ENCODE measurements around the gene TMEM235.
"Not testable (repeated sequence)": the region's sequence is repeated elsewhere in the genome, so short reads cannot be mapped to it uniquely, and the experiment has no call there.

TMEM235 gene

DNA sequence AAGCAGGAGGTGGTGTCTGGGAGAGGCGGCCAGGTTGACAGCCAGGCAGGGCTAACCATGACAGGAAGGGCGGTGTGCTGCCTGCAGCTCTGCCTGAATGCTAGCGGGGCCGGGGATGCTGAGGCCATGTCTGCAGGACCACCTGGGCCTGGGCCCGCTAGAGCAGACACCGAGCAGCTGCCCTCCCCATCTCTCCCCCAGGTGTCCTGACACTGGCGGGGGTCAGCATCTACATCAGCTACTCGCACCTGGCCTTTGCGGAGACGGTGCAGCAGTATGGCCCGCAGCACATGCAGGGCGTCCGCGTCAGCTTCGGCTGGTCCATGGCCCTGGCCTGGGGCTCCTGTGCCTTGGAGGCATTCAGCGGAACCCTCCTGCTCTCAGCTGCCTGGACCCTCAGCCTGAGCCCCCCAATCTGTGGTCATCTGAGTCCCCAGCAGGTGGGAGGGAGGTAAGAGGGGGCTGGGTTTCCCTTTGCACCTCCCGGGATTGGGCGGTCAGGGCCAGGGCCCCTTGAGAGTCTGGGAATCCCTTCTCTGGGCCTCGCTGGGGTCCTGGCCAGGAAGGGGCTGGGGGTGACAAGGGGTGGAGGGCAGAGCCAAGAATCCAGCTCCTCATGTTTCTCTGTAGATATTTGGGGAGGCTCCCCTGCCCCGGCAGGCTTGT is 7.5 kb downstream of the TMEM235 start:
- no peak for DNase-seq

DNA sequence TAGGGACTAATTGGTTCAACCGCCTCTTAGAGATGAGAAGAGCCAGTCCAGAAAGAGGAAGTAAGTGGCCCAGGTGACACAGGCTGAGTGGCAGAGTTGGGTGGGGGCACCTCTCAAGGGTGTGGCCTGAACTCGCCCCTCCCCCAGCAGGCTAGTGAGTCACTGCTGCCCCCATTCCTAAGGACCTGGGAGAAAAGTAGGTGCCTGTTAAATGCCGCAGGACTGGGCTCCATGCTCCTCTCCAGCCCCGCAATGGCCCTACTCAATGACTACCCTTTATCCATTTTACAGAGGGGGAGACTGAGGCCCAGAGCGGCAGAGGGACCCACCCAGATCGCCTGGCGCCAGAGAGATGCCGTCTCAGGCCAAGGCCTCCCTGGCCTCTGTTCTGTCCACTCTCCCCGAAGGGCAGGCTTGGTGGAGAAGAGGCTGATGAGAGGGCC is 8.1 kb downstream of the TMEM235 start:
- DNase-seq: no peak

DNA sequence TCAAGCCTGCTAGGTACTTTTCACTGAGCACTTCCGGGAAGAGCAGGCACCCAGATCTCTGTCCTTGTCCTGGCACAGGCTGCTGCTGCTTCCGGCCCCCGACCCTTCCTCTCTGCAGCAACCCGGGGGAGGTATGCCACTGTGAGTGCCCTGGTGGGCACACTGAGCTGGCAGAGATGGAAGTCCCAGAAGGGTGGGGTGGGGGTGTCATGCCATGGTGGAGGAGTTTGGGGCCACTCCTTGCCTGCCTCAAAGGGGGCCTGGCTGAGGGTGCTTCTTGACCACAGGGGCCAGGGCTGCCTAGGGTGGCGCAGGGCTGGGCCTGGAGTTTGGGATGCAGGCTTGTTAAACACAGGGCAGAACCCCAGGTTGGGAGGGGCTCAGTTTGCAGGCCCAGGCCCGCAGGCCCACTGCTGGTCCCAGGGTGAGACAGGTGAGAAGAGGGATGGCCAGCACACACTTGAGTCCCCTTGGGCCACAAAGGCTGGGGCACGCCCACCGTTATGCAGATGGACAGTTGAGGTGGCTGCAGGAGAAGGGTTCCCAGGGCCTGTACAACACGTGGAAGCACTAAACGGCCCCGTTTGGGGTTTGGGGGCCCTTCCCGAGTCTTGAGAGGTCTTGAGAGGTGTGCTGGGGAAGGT is 8.7 kb downstream of the TMEM235 start:
- no peak for DNase-seq

DNA sequence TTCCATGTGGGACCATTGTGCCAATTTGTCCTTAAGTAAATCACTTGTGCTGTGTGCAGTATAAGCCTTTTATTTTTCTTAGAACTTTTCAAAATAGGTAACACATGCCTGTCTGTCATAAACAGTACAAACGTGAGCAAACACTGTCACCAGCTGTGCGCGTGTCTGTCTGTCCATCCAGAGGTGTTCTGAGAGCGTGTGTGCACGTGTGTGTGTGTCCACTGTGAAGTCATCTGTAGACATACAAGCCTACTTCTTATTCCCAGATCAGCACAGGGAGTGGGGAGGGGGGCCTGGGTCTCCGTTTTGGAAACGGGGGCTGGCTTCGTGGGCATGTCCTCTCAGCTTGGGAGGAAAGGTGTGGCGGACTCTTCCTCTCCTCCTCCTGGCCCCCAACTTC is 9.4 kb downstream of the TMEM235 start:
- DNase-seq: no peak

DNA sequence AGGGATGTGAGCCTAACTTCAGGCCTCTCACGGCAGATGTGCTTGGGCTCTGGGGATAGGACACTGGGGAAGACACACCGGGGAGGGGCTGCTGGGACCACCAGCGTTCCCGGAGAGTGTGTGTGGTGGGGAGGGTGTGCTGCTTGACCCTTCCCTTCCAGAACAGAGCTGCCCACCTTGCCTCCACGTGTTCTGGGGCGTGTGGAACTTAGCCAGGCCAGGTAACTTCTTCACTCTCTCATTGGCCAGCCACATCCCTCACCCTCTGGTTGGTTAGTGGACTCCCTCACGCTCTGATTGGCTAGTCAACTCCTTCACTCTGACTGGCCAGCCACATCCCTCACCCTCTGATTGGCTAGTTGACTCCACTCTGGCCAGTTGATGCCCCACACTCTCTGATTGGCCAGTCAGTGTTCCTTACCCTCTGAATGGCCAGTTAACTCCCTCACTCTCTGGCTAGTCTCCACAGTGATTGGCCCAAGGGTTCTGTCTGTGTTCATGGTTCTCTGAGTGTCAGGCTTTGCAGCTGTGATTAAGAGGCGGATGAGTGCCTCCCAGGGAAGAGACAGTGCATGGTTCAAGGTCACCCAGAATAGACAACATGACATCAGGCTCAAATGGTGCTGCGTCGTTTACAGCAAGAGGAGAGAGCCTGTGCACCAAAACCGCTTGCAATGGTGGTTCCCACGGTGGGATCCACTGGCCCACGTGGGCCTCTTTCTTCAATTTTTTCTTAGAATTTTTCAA is 10.0 kb downstream of the TMEM235 start:
- DNase-seq: no peak

DNA sequence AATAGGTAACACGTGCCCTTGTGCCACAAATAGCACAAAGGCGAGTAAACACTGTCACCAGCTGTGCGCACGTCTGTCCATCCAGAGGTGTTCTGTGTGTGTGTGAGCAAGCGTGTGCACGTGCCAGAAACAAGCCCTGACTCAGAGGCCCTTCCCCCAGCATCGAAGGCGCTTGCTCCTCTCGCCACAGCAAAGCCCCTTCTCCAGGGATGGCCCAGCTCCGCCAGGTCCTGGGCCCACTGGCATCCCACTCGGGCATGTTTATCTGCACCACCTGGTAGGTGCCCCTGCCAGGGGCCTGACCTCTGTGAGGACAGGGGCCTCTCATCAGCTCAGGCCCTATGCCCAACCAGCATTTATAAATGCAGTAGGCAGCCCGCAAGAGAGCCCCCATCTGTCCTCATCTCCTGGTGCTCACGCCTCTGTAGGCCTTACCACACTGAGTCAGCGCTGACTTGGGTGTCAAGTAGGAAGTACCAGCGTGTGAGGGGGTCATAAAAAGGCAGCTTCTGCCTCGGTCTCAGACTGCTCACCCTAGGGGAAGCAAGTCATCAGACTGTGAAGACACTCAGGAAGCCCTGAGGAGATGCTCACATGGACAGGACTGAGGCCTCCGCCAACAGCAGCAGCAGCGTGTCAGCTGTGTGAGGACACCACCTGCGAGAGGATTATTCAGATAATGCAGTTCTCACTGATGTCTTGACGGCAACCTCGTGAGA is 10.8 kb downstream of the TMEM235 start:
- DNase-seq: no peak

DNA sequence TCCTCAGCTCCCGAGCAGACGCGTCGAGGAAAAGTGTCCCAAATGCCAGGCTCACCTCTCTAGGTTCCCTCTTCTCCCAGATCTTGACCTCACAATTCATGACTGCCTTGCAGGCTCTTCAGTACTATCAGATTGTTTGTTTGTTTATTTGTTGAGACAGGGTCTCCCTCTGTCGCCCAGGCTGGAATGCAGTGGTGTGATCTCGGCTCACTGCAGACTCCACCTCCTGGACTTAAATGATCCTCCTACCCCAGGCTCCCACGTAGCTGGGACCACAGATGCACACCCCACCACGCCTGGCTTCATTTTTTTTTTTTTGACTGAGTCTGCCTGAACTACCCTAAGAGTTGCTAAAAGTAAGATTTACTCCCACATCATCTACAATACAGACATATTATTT is 15.9 kb downstream of the TMEM235 start:
- no peak for DNase-seq

DNA sequence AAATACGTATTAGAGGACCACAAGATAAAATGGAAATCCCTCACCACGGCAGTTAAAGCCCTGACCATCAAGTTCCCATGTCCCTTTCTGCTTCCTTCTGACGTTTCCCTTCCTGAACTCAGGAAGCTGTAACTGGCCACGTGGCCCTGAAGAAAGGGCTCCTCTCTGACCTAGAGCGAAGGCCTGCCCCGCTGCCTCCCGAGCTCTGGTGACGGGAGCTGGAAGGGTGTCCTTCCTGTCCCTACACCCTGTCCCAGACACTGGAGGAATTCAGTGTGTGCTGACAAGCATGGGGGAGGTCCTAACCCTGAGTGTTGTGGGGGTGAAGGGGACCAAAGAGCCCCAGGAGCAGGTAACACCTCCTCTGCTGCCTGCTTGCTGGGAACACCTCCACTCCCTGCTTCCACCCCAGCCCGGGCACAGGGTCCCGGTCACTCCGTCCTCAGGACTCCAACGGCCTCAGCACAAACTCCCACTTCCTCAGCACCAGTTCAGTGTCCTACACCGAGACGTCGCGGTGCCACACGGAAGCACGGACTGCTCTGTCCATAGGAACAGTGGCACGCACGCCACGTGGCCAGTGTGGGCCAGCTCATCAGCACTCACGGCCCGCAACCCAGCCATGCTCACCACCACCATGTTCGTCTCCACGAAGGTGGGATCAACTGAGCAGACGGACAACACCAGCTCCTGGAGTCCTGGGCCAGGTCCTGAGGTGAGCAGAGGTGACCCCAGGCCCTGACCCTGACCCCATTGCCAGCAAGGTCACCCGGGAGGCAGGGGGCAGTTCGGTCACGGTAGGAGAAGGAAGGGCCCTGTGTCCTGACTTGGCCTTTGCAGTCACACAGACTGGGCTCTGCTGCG is 16.9 kb downstream of the TMEM235 start:
- no peak for DNase-seq

DNA sequence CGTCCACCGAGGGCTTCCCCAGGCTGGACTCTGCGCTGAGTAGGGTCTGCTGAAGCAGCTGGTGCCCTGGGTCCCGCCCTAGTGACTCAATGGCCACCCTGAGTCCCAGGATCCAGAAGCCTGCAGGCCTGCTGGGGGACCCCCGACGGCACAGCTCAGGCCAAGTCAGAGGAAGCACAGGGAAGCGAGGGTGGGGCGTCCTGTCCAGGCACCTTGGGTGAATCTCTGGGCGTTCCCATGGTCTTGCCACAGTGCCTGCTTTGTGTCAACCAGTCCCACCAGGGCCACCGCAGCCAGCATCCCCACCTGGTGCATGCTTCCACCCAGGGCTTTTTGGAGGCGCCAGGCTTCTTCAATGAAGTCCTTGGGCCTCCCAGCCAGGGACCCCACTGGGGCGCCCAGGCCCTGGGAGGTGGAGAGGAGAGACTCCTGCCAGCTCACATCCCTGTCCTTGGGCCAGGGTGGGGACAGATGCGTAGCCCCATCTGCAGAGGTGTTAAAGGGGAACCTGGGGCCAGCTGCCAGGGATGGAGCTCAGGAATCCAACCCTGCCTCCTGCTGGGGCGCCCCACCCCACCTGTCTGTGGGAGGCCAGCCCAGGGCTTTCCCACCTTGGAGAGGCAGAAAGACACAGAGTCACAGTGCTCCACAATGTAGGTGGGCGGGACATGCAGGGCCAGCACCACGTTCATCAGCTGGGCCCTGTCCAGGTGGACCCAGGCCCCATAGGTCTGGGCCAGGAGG is 17.8 kb downstream of the TMEM235 start:
- DNase-seq: no peak

DNA sequence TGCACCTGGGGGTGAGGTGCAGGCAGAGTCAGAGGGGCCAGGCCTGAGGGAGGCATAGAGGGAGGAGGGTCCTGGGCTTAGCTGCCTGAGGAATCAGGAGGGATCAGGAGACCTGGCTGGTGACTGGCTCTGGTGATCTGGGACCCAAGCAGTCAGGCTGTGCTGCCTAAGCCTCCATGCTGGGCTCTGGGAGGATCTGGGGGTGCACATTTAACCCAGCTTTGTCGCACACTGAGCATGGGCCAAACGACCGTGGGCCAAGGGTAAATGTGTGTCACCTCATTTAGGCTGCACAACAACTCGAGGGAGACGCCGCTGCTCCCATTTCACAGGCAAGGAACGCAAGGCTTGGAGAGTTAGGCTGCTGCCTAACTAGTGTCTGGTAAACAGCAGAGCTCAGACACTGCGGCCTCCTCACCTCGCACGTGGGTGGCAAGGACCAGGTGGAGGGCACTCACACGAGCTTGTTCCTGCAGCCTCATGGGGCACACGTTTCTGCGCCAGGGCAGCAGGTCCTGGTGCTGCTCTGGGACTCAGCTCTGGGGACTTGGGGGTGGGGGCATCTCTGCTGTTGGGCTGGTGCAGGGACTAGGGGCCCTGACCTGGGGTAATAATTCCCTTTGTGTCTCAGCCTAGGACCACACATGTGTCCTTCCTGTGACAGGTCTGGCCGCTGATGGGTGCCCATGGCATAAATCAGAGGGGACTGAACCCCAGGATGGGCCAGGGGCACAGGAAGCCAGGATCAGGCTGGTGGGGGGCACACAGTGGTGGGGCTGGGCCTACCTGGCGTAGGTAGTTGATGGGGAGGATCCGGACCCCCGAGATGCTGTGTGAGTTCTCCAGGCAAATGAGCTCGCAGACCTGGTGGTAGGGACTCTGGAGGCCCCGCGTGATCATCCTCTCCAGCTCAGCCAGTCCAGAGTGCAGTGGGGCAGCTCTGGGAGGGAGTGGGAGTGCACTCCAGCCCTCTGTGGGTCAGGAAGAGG is 18.7 kb downstream of the TMEM235 start:
- DNase-seq: no peak

DNA sequence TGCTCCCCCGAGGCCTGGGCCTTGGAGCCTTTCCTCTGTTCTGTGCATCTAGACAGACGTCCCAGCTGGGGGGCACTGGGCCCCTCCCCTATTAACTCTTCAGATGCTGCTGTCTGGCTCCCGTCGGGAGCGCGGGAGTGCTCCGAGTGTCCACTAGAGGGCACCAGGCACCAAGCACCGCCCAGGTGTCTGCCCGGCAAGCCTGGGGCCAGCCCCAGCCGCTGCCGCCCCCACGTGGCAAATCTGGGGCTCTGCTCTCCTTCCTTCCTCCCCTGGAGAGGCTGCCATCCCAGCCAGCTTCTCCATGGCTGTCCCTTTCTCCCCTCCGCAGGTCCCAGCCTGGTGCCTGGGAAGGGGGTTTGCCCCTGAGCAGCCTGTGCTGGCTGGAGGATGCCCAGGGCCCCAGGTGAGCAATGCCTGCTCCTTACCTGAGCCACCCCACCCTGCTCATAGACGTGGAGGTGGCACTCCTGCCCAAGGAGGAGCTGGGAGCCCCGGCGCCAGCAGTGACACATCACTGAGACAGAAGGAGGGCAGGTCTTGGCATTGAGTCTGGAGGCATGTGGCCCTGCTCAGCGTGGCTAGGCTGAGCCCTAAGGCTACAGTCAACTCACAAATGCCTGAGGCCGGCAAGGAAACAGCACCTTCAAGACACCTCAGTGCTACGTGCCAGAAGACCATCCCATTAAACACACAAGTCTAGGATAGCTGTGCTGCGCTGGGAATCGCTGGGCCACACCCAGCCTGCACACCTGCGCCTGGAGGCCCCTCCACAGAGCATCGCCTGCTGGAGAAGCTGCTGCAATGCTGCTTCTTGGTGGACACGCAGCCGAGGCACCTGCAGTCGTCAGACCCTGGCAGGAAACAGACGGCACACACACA is 19.7 kb downstream of the TMEM235 start:
- DNase-seq: peak; percentile 77

DNA sequence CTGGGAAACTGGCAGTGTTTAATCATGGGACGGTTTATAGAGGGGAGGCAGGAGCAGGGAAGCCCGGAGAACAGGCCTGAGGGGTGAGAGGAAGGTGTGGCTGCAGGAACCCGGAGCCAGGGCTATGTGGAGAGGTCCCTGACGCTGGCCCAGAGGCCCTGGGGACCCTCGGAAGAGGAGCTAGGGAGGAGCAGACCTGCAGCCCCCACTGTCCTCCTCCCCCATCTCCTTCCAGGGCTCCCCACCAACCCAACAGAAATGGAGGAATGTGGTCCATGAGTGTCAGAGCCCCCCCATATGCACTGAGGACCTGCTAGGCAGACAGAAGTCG is 20.3 kb downstream of the TMEM235 start:
- no peak for DNase-seq

DNA sequence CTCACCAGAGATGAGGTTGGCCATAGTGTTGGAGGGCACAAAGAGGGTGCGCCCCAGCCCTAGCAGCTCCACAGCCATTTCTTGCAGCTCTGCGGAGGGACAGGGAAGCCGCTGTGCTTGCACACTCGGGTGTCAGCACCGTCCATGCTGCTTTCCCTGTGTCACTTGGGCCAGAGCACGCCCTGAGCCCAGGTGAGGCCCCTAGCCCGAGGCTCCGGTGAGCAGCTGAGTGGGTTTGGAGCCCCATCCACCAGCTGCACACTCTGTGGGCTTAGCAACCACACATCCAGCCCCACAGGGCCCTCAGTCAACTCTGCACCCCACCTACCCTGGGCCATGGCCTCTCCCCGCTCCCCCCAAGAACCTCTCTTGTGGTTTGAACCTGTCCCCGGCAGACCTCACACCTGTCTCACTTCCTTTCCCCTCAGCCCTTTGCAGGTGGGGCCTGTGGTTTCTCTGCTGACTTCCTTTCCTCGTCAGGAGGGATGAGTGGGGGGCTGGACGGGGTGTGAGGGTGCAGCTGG is 20.7 kb downstream of the TMEM235 start:
- no peak for DNase-seq

DNA sequence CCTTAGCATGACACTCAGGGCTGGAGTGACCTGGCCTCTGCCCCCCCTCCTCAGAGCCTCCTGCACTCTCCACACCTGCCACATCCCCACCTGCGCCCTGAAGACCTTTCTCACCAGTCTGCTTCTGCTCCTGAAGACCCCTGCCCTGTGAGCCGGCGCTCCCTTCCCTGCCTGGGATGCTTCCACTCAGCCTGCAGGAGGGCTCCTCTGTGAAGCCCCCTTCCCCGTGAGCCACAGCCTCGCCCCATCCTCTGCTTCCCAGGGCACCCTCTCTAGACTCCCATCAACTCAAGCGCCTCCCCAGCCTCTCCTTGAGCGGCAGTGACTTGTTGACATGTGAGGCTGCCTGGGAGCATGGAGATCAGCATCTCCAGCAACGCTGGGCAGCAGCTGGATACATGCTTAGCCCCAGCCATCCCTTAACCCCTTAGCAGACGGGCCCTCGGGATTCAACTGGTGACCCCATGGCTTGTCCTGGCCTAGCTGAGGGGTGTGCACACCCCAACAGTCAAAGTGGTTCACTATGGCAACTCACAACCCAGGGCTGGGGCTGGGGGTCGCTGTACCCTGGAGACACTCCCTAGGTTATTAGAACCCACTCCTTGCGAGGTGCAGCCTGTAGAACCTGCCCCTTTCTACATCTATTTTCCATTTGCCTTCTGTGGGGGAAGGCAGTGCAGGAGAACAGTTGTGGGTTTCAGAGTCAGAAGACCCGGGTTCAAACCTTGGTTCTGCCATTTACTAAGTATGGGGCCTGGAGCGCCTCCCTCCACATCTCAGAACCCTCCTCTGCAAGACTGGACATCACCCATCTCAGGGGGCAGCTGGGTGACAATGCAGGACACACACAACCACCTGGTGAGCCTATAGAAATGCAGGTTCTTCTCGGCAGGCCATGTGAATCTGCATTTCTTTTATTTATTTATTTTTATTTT is 21.5 kb downstream of the TMEM235 start:
- no peak for DNase-seq

DNA sequence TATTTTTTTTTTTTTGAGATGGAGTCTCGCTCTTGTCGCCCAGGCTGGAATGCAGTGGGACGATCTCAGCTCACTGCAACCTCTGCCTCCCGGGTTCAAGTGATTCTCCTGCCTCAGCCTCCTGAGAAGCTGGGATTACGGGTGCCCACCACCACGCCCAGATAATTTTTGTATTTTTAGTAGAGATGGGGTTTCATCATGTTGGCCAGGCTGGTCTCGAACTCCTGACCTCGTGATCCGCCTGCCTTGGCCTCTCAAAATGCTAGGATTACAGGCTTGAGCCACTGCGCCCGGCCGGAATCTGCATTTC is 22.2 kb downstream of the TMEM235 start:
- DNase-seq: not testable (repeated sequence)

DNA sequence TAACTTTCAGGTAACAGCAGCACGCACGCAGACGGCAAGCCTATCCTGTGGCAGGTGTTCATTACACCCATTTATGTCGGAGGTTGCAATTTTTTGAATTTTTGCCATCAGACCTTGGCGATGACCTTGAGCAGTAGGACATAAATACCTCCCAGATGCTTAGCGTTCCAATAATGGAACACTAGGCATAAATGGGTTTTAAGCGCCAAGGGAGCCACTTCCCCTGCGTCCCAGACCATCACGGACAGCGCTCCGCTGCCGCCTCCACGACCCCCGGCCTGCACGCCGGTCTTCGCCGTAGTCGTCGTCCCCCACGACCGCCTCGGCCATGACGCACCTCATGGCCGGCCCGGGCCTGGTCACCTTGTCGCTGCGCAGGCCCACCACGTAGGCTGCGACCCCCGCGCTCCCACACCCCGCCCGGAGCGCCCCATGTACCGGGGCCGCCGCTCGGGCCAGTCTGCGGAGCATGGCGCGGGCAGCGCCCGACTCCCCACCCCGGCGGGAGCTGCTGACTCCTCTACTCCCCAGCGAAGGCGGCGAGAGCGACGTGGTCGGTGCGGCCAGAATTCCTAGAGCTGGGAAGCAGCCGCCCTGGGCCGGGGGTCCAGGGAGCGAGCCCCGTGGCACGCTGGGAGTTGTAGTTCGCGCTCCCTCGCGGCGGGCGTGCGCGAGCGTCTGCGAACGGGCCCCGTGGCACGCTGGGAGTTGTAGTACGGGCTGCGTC is 22.7 kb downstream of the TMEM235 start:
- DNase-seq: peak; percentile 65

DNA sequence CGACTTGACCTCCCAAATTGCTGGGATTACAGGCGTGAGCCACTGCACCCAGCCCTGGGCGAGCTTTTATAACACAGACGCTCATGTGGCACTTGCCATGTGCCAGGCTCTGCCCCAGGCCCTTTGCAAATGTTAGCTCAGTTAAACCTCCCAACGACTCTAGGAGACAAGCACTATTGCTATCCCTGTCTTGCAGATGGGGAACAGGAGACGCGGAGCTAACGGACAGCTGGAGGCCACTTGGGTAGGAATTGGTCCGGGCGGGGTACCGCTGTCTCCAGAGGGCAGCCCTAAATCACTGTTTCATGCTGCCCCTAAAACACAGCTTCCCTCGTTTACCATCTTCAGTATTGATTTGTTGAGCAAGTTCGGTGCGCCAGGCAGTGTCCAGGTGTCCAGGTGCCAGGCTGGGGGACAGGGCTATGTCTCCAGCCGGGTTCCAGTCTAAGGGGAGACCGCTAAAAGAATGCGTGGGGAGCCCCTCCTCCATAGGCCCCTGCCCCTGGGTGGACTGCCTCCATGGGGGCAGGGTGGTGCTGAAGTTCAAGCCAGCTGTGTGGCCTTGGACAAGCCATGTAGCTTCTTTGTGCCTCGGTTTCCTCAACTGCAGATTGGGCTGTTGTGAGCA is 23.7 kb downstream of the TMEM235 start:
- DNase-seq: no peak

Data from NCI-H1092 (cell line).